Stimulated activated naive B cell treated with anti-CD40 and anti-IgM and Interleukin-4, amounts not matched to agents 10 μg/mL and 1 μg/mL and 100 μg/mL, for 72 hours (primary cell): Measurements from ENCODE around the gene ZNF285.
A peak's percentile ranks its signal among the peaks of the same experiment; 100 is the strongest.
"Not testable (repeated sequence)": the region's sequence is repeated elsewhere in the genome, so short reads cannot be mapped to it uniquely, and the experiment has no call there.

ENCODE experiments used
- ATAC-seq, 2 donors: fragments of 150-1000 bp; cut with Tn5 transposase; replicated peaks; 2 replicates each; pipeline ENCODE4 v1.10.0; 2021; ENCODE audit warnings: moderate library complexity in 1 of 2
- DNase-seq: peaks from one replicate; pipeline ENCODE4 v3.0.0; 2021
- H3K27ac Mint-ChIP-seq: one replicate; pipeline ENCODE4 v1.8.0; 2022; ENCODE audit warnings: mild to moderate bottlenecking, mixed read lengths
- H3K27me3 Mint-ChIP-seq, 2 donors: one replicate each; pipeline ENCODE4 v1.8.0; 2022; ENCODE audit warnings: mixed read lengths in 2 of 2
- H3K36me3 Mint-ChIP-seq, 2 donors: one replicate each; pipeline ENCODE4 v1.8.0; 2022; ENCODE audit warnings: mixed read lengths in 2 of 2, mild to moderate bottlenecking in 1 of 2
- H3K4me1 Mint-ChIP-seq, 2 donors: one replicate each; pipeline ENCODE4 v1.8.0; 2022; ENCODE audit warnings: mixed read lengths in 2 of 2, mild to moderate bottlenecking in 1 of 2
- H3K4me3 Mint-ChIP-seq, 2 donors: one replicate each; pipeline ENCODE4 v1.8.0; 2022; ENCODE audit warnings: mild to moderate bottlenecking in 2 of 2, mixed read lengths in 2 of 2, moderate library complexity in 1 of 2
- H3K9me3 Mint-ChIP-seq, 2 donors: one replicate each; pipeline ENCODE4 v1.8.0; 2022; ENCODE audit warnings: mixed read lengths in 2 of 2, mild to moderate bottlenecking in 1 of 2

Gene ZNF285

DNA sequence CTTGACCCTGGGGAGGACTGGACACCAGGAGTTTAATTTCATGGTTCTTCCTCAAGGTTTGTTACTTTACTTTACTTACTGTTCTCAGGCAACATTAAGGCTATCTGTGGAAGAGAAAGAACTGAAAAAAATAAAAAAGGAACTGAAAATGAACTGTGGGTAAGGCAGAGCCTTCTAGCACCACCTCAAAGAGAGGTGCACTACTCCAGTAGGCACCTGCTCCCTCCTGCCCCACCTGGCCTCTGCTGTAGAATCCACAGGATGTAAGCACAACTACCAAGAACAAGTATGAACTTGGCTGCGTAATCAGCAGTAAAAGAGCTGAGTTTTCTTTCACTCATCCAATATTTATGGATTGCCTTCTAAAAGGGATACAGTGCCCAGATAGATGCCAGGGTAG lies 57.2 kb downstream of the ZNF285 start:
- Mint-ChIP-seq H3K36me3 (peaks cover 11 to 25% of the 10 kb centered on the region in 2 donors), H3K9me3 (peaks cover 7 to 17% of the 10 kb centered on the region in 2 donors), H3K4me1 (peaks cover 8 to 12% of the 10 kb centered on the region in 2 donors), H3K27me3 (no peaks in the 10 kb centered on the region), H3K27ac (peak overlapping the region; percentile 14), H3K4me3 (no peak overlapping the region)
- DNase-seq (peak; percentile 12), ATAC-seq (peak; percentile 100)

DNA sequence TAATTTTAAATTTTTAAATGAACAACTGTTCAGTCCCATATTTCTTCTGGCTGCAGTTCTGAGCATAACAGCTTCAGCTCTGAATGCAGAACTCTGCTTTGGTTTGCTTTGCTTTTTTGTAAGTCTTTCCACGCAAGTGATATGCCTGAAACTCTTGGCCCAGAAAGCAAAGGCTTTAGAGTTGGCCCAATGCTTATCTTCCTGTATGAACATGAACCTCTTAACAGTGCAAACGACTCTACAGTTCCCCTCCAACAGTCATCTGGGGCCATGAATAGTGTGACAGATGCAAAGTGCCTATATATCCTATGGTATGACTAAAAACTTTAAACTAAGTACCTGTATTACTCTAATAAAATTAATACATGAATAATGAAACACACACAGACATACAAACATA lies 59.6 kb downstream of the ZNF285 start:
- Mint-ChIP-seq H3K27ac (no peak overlapping the region), H3K4me3 (no peak overlapping the region), H3K36me3 (peaks cover 27 to 34% of the 10 kb centered on the region in 2 donors), H3K27me3 (no peaks in the 10 kb centered on the region), H3K4me1 (peaks cover 8 to 12% of the 10 kb centered on the region in 2 donors), H3K9me3 (peaks cover 3 to 17% of the 10 kb centered on the region in 2 donors)
- no peak for ATAC-seq
- no peak for DNase-seq

DNA sequence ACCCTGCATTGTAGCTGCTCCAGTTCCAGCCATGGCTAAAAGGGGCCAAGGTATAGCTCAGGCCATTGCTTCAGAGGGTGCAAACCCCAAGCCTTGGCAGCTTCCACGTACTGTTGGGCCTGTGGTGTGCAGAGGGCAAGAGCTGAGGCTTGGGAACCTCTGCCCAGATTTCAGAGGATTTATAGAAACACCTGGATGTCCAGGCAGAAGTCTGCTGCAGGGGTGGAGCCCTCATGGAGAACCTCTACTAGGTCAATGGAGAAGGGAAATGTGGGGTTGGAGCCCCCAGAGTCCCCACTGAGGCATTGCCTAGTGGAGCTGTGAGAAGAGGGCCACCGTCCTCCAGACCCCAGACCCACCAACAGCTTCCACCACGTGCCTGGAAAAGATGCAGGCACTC lies 66.8 kb downstream of the ZNF285 start:
- H3K4me1 Mint-ChIP-seq, H3K27me3 Mint-ChIP-seq, DNase-seq, ATAC-seq, H3K27ac Mint-ChIP-seq, H3K4me3 Mint-ChIP-seq: not testable (repeated sequence)
- Mint-ChIP-seq H3K9me3 (peaks cover 26 to 31% of the 10 kb centered on the region in 2 donors), H3K36me3 (peaks cover 73 to 82% of the 10 kb centered on the region in 2 donors)
